Measurements from ENCODE around the gene PDK2.

The PDK2 gene

GRCh38 chr17:50139950-50140885 is 45.1 kb downstream of the PDK2 start:
- peak in 1 of 2 experiments; percentile 23 for DNase-seq

GRCh38 chr17:50141026-50141744 is 46.0 kb downstream of the PDK2 start:
- no peak for DNase-seq

GRCh38 chr17:50141745-50142110 is 46.6 kb downstream of the PDK2 start:
- no peak for DNase-seq

GRCh38 chr17:50143461-50144176 is 48.5 kb downstream of the PDK2 start:
- no peak for DNase-seq

GRCh38 chr17:50144355-50144754 is 49.2 kb downstream of the PDK2 start:
- DNase-seq, result no peak

GRCh38 chr17:50144845-50145531 is 49.8 kb downstream of the PDK2 start:
- DNase-seq, result no peak

- DNase-seq, result no peak
Observed at GRCh38 chr17:50145532-50146229, 50.5 kb downstream of the PDK2 start.

GRCh38 chr17:50146230-50146926 is 51.2 kb downstream of the PDK2 start:
- no peak for DNase-seq

GRCh38 chr17:50146927-50147665 is 51.9 kb downstream of the PDK2 start:
- DNase-seq, result no peak

- no peak for DNase-seq
Observed at GRCh38 chr17:50147841-50148225, 52.7 kb downstream of the PDK2 start.

GRCh38 chr17:50148226-50149090 is 53.3 kb downstream of the PDK2 start:
- no peak for DNase-seq

- DNase-seq, result no peak
Observed at GRCh38 chr17:50149091-50149416, 53.9 kb downstream of the PDK2 start.

GRCh38 chr17:50149417-50150353 is 54.5 kb downstream of the PDK2 start:
- peak; percentile 37 to 41 for DNase-seq

GRCh38 chr17:50150354-50151040 is 55.3 kb downstream of the PDK2 start, which contains the start of gene PPP1R9B:
Gene PPP1R9B (minus strand): TSS chr17:50150677. CDS start chr17:50150513, 164 bp downstream.
- DNase-seq, result no peak

- peak; percentile 76 to 84 for DNase-seq
Observed at GRCh38 chr17:50151041-50151936, 56.1 kb downstream of the PDK2 start.

GRCh38 chr17:50151937-50152547 is 56.9 kb downstream of the PDK2 start:
- DNase-seq, result peak; percentile 74 to 78

Measured in NCI-H1930 (cell line).